Superior temporal gyrus (tissue), 1 donor: Measurements from ENCODE around the gene TREH.
A peak's percentile ranks its signal among the peaks of the same experiment; 100 is the strongest.

ENCODE experiments used
- DNase-seq: peaks from one replicate; pipeline ENCODE4 v3.0.0-alpha.2; 2016; ENCODE audit errors: extremely low spot score

The TREH gene

GRCh38 chr11:118629761-118630661 lies 49.4 kb downstream of the TREH start:
- no peak for DNase-seq

GRCh38 chr11:118628861-118629549 lies 50.4 kb downstream of the TREH start:
- no peak for DNase-seq

- DNase-seq: no peak
Observed at GRCh38 chr11:118628432-118628831, 51.0 kb downstream of the TREH start.

GRCh38 chr11:118628031-118628430 lies 51.4 kb downstream of the TREH start:
- DNase-seq: no peak

- no peak for DNase-seq
Observed at GRCh38 chr11:118627566-118627965, 51.9 kb downstream of the TREH start.

- no peak for DNase-seq
Observed at GRCh38 chr11:118625976-118626375, 53.5 kb downstream of the TREH start.

GRCh38 chr11:118625036-118625690 lies 54.3 kb downstream of the TREH start:
- DNase-seq: peak; percentile 33

- DNase-seq: no peak
Observed at GRCh38 chr11:118623269-118623655, 56.2 kb downstream of the TREH start.

- DNase-seq: peak; percentile 57
Observed at GRCh38 chr11:118622376-118623268, 56.8 kb downstream of the TREH start.

GRCh38 chr11:118621784-118622375 lies 57.6 kb downstream of the TREH start:
- peak; percentile 31 for DNase-seq

GRCh38 chr11:118621071-118621783 lies 58.2 kb downstream of the TREH start:
- DNase-seq: peak; percentile 84

- no peak for DNase-seq
Observed at GRCh38 chr11:118620529-118621070, 58.9 kb downstream of the TREH start.

- peak; percentile 64 for DNase-seq
Observed at GRCh38 chr11:118619444-118620197, 59.8 kb downstream of the TREH start.

- DNase-seq: no peak
Observed at GRCh38 chr11:118618991-118619375, 60.5 kb downstream of the TREH start.

GRCh38 chr11:118618115-118618990 lies 61.1 kb downstream of the TREH start:
- DNase-seq: peak; percentile 74

- DNase-seq: no peak
Observed at GRCh38 chr11:118615976-118616371, 63.5 kb downstream of the TREH start.

GRCh38 chr11:118615282-118615975 lies 64.0 kb downstream of the TREH start:
- DNase-seq: no peak

GRCh38 chr11:118614511-118614910 lies 64.9 kb downstream of the TREH start:
- no peak for DNase-seq
